ENCODE data around the gene FRMD4B.

FRMD4B gene

GRCh38 chr3:69120879-69121464, 264.9 kb downstream of the FRMD4B start:
- Mint-ChIP-seq H3K9me3 (no peaks in the 10 kb centered on the region), H3K36me3 (ENCODE audit: insufficient read depth) (no peaks in the 10 kb centered on the region), H3K27ac (ENCODE audit: low read depth) (no peak overlapping the region), H3K4me3 (no peak overlapping the region), H3K4me1 (no peaks in the 10 kb centered on the region), H3K27me3 (no peaks in the 10 kb centered on the region)
- DNase-seq (ENCODE audit: low spot score in 2 of 2) (peak; percentile 69 to 70), ATAC-seq (replicated peaks; ENCODE audit: extremely low read depth, poor library complexity, severe bottlenecking) (peak; percentile 64)
